HL-60/S4 (cell line): Measurements from ENCODE around the gene ZNF71.
"Not testable (repeated sequence)": the region's sequence is repeated elsewhere in the genome, so short reads cannot be mapped to it uniquely, and the experiment has no call there.

ENCODE experiments used
- in situ Hi-C: fragments of 300-500 bp; cut with MboI; formaldehyde crosslinking; loops from 2 replicates; pipeline ENCODE4 v1.14.3; 2022; ENCODE audit warnings: low sequenced_read_pairs

Gene ZNF71

DNA sequence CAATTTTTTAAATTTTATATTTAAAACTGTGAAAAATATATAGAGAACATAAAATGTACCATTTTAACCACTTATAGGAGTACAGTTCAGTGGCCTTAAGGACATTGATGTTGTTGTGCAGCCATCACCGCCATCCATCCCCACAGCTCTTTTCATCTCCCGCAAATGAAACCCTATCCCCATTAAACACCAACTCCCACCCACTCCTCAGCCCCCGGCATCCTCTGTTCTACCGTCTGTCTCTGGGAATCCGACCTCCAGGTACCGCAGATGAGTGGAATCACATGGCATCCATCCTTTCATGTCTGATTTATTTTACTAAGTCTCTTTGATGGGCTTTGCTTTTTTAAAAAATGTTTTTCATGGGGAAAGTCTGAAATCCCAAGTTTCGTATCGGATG is 24.0 kb downstream of the ZNF71 start:
- in situ Hi-C loops = no loop called here

DNA sequence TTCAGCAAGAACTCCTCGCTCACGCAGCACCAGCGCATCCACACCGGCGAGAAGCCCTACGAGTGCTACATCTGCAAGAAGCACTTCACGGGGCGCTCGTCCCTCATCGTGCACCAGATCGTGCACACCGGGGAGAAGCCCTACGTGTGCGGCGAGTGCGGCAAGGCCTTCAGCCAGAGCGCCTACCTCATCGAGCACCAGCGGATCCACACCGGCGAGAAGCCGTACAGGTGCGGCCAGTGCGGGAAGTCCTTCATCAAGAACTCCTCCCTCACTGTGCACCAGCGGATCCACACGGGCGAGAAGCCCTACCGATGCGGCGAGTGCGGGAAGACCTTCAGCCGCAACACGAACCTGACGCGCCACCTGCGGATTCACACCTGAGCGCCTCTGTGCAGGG is 27.3 kb downstream of the ZNF71 start:
- in situ Hi-C loops = no loop called here

DNA sequence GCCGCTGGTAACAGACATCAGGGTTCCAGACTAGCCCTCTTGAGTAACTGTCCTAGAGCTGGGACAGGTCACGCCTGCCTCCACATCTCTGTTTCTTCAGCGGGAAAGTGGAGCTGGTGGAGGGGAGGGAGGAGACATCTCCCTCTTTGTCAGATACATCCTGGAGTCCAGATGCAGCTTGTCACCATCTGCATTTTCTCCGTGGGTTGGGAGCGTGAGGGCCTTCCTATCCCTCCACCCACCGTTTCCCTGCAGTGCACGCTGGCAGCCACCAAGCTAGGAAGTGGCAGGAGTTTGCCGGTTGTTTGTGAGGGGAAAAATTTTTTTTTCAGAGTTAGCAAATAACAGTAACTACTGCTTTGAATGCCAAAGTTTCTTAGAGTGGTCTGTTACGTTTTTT is 27.9 kb downstream of the ZNF71 start:
- in situ Hi-C loops = no loop called here

DNA sequence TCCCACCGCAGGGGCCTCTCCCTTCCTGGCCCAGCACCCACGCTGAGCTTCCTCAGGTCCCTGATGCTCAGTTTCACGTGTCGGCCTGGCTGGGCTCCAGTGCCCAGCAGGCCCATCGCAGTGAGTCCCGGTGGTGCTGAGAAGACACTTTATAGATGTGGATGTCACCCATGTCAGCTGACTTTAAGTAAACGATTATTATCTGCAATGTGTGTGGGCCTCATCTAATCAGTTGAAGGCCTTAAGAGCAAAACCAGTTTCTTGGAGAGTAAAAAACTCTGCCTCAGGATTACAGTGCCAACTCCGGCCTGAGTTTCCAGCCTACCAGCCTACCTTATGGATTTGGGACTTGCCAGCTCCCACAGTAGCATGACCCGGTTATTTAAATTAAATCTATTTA is 30.6 kb downstream of the ZNF71 start:
- in situ Hi-C loops = no loop called here

DNA sequence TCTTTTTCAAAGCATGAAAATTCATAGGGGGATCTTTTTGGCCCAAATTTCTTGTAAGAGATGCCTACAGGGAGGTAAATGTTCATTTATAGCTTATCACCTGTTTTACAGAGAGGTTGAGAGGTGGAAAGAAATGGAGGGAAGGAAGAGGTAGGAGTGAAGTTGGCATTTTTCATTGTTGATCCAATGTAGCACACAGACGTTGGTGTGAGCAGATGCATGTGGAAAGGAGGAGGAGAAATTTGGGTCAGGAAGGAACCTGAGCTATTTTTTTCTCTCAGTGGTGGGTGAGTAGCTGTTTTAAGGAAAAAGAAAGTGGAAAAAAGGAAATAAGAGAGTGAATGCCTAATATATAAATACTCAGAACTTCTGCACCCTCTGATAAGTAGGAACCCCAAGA is 37.9 kb downstream of the ZNF71 start:
- in situ Hi-C loops = no loop called here

DNA sequence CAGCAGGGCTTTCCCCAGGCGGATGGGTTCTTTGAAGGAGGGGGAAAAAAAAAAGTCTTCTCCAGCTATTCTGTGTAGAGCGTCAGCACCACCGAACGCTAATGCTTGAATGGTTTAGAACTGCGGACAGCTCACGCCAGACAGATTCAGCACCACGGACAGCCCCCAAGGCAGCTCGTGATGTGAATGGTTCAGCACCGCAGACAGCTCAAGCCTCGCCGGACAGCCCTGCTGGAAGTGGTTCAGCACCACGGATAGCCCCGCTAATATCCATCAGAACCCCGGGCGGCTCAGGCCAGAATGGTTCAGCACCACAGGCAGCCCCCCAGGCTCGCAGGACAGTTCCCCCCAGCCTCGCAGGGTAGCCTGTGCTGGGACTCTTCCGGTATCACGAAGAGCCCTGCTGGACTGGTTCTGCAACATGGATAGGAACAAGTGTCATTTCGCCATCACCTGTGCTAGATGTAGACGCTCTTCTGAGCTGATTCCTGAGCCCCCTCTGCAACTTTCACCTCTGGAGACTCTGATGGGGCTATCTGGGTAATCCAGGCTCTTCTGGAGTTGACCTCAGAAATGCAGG is 43.0 kb downstream of the ZNF71 start:
- in situ Hi-C loops = no loop called here

DNA sequence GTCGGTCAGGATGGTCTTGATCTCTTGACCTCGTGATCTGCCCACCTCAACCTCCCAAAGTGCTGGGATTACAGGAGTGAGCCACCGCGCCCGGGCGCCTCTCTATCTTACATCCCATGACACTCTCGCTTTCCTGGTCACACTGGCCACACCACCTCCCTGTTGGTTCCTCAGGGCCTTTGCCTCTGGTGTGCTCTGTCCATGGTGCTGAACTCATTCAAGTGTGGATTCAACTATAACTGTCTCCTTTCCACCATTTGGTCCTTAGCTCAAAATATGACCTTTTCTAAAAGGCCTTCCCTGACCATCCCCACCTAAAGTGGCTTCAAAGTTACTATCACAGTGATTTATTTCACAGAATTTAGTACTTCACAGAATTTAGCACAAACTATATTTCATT is 44.1 kb downstream of the ZNF71 start:
- in situ Hi-C loops = no loop called here

DNA sequence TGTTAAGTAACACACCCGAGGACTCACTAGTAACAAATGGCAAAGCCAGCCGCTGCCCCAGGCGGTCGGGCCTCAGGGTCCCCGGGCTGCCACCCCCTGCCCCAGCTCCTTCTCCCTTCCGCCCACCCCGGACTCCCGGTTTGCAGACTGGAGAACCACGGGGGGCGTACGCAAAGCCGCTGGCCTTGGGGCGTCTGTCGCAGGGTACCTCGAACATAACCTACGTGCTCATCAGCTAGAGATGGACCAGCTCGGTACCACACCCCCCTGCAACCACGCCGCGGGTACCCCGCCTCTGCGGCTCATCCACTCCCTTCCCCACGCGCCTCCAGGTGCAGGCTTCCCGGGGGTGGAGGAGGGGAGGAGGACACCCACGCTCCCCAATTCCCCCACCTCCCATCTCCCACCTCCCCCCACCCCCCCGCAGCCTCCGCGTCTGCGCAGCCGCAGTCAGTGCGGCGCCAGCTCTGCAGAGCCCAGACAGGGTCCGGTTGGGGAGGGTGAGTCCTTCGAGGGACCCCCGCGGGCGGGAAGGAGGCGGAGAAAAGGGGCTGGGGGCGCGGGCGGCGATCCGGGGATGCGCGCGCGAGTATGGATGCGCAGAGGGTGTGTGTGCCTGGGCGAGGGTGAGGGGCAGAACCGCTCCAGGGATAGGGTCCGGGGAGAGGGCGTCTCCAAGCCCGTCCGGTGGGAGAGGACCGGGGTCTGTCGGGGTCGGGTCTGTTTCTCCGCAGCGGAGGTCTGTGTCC is 47.8 kb downstream of the ZNF71 start, which contains the start of gene SMIM17:
TSS of gene SMIM17 (plus strand) at position 449 of the 749 bp plus-strand sequence. CDS start 2,509 bp downstream, outside the sequence.
- in situ Hi-C loops = no loop called here

DNA sequence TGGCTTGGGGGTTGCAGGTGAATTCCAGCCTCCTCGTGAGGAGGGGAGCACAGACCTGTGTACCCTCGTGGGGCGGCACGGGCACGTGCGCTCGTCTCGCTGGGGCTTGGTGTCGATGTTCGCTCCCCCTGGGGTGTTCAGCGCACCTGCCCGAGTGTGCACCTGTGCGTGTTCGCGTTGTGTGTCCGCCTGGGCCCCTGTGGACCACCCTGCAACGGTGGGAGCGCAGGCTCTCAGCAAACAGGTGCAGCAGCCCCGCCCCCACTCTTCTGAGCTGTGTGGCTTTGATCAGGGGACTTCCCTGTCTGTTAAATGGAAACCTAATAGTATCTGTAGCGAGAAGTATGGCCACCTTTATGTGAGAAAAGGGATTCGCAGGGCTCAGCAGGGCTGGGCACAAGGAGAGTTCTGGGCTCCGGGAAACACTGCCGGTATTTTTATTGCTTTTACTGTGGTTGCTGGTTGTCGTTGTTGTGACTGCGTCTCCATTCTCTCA is 48.4 kb downstream of the ZNF71 start:
- in situ Hi-C loops = no loop called here

DNA sequence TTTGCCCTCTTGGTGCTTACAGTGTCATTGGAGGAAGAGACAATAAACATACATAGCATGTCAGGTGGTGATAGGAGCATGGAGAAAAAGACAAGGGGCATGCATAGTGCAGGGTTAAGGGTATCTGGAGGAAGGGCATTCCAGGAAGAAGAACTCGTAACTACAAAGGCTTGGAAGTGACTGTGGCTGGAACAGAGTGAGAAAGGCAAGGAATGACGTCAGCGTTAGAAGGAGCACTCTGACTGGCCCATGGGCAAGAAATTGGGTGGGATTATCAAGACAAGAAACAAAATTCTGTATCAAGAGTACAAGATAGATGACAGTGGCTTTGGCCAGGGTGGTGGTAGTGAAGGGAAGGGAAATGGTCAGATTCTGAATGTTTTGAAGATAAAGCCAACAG is 59.0 kb downstream of the ZNF71 start:
- in situ Hi-C loops = no loop called here

DNA sequence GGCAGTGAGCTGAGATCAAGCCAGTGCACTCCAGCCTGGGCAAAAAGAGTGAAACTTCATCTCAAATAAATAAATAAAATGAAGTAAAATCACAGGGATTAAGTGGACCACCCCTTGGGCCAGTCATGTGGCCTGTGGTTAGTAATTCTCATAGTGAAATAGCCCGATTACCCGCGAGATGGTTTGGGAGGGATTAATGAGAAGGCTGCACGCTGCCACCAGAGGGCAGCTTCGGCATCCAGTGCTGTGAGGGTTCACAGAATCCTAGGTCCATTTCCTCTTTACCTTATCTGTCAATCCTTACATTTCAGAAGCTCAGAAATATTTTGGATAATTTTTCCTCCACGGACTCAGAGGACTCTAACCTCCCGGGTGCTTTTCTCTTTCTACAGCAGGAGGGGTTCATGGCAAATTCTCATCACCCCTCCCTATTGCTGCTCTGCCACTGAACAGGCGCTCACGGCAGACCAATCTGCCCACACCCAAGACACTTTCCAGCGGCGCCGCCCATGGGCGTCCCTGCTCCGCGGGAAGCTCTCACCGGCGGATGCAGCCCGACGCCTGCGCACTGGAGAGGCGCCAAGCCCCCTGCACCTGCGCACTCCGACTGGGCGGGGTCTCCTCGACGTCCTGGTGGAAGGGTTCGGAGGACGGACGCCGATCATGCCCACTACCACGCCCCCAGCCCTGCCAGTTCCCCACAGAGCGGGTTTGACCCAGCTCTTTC is 65.4 kb downstream of the ZNF71 start:
- in situ Hi-C loops = no loop called here

DNA sequence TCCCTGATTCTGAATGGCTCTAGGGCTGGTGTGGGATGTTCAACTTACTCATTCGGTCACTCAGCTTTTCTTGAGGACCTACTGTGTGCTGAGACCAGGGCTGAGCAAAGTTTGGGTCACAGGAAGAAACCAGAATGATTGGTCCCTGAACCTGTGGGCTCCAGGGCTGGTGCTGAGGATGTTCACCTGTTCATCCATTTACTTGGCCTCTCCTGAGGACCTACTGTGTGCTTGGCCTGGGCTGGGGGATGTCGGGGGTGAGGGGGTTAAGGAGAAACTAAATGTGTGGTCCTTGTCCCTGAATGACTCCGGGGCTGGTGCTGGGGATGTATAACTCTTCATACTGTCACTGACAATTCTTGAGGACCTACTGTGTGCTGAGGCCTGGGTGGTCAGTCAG is 66.1 kb downstream of the ZNF71 start:
- in situ Hi-C loops = no loop called here

DNA sequence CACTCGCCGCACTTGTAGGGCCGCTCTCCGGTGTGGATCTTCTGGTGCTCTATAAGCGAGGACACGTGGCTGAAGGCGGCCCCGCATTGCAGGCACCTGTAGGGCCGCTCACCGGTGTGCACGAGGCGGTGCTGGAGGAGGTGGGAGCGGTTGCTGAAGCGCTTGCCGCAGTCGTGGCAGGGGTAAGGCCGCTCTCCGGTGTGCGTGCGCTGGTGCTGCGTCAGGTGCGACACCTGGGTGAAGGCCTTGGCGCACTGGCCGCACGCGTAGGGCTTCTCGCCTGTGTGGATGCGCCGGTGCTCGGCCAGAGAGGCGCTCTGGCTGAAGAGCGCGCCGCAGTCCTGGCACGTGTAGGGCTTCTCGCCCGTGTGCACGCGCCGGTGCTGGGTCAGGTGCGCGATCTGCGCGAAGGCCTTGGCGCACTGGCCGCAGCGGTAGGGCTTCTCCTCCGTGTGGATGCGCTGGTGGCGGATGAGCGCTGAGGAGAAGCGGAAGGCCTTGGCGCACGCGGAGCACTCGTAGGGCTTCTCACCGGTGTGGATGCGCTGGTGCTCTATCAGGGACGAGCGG is 68.9 kb downstream of the ZNF71 start:
- in situ Hi-C loops = no loop called here

DNA sequence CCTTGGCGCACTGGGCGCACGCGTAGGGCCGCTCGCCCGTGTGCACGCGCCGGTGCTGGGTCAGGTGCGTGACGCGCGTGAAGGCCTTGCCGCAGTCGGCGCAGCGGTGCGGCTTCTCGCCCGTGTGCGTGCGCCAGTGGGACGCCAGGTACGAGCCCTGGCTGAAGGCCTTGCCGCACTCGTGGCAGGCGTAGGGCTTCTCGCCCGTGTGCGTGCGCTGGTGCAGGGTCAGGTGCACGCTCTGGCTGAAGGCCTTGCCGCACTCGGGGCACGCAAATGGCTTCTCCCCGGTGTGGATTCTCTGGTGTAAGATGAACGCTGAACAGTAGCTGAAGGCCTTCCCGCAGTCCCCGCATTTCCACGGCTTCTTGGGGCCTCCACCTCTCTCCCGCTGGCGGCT is 69.4 kb downstream of the ZNF71 start:
- in situ Hi-C loops = no loop called here

DNA sequence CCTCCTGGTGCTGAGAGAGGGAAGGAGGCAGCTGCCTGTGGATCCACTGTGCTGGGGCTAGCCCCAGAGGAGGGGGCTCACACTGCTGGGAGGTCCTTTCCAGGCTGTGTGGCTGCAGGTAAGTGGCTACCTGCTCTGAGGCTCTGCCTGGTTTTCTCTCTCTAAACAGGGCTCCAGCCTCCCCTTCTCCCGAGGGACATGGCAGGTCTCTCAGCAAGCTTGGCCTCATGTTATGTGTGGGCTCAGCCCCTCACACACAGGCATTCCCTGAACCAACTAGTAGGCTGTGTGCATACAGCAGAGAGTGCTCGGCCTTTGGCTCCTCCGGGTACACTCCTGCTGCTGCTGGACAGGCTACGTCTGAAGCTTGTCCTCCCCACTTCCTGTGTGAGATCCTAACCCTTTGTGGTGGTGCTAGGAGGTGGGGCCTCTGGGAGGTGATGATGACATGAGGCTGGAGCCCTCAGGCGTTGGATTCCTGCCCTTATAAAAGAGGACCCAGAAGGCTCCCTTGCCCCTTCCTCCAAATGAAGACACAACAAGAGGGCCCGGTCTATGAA is 72.3 kb downstream of the ZNF71 start:
- in situ Hi-C loops = no loop called here

DNA sequence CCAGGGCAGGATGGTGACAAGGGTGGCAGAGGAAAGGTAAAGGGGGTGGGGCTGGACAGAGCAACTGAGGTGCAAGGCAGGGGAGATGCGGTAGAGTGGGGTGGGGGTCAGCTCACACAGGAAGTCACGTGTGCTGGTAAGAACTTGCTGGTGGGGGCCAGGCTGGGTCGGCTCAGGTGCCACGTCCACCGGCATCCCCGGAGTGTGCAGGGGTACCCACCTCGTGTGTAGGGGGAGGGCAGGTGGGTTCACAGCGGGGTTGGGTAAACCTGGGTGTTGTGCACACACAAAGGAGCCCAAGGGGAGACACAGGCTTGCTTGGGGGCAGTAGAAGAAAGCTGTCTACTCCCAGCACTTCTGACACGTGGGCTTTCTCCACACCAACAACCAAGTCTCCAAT is 73.6 kb downstream of the ZNF71 start:
- in situ Hi-C loops = no loop called here

DNA sequence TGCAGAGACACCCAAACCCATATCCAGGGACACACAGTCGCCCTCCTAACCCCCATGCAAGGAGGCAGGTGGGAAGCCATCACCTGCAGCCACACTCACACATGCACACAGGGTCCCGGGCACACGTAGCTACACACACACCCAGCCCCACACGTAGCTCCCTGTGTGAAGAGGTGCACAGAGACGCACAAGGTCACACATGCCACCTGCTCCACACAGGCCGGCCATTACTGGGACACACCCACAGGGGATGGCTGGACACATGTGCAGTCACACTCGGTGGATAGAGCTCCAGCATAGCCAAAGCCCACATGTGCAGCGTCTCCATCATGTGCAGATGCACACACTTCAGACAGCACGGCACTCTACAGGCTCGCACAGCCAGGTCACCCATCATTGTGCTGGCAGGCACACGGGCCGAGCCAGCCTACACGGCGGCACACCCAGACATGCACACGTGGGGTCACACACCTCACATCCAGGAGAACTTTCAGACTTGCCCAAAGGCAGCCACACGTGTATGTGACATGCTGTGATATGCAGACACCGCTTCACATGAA is 75.4 kb downstream of the ZNF71 start:
- in situ Hi-C loops = no loop called here

DNA sequence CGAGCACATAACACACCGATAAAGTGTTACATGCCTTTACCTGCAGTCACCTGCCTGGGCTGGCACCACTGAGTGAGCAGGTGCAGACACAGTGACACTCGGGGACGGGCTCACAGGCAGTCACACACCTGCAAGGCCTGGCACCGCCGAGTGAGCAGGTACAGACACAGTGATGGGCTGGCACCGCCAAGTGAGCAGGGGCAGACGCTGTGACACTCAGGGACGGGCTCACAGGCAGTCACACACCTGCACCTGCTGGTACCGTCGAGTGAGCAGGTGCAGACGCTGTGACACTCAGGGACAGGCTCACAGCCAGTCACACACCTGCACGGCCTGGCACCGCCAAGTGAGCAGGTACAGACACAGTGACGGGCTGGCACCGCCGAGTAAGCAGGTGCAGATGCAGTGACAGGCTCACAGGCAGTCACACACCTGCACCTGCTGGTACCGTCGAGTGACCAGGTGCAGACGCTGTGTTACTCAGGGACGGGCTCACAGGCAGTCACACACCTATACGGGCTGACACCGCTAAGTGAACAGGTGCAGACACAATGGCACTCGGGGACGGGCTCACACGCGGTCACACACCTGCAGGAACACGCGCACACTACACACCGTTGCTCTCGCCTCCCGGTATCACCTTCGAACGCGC is 76.0 kb downstream of the ZNF71 start:
- in situ Hi-C loops = no loop called here

DNA sequence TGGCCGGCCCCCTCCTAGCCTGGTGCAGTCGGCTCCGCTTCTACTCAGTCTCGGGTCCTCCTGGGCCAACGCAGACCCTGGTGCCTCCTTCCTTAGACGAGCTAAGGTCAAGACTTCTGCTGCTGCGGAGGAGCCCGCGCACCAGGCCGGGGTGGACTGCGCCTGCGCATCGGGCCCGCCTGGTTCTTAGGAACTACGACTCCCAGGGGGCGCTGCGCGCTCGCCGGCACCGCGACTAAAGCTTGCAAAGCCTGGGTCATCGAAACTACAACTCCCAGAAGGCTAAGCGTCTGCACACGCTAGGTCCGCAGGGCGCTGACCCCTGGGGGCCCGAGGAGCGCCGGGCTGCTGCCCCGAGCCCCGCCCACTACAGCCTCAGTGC is 76.5 kb downstream of the ZNF71 start, which contains the start of gene ZNF835:
TSS of gene ZNF835 (minus strand) at position 145 of the 382 bp plus-strand sequence. CDS start 6,559 bp downstream, outside the sequence.
- in situ Hi-C loops = no loop called here

DNA sequence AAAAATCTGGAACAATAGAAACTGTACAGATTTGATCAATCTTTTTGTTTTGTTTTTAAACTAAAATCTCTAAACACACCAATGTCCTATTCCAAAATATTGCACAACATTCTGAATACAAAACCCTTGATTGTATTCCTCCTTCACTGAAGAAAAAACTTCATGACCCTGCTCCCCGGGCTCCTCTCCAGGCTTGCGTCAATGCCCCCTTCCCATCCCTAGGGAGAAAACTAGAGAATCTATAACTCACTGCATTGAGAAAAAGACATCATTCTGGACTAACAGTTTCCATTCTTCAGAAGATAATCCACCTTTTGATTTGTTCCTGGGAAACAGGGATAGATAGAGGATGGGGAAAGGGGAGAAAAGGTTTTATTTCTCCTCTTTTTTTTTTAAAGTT is 77.5 kb downstream of the ZNF71 start:
- in situ Hi-C loops = not testable (repeated sequence)
